Ovary (tissue), 9 donors: Measurements from ENCODE around the gene GABRD. TPM values are rescaled to one million over a fixed set of nuclear protein-coding genes. Genes with fewer than 3 reads are reported as not detected.

ENCODE experiments used
- DNase-seq, 5 donors: peaks; one replicate each; pipeline ENCODE4 v3.0.0-alpha.2; 2019 to 2020
- H3K27ac ChIP-seq, 2 donors: fragments of 200-600 bp; one replicate each; pipeline versions ENCODE4 v1.5.1 to v1.8.0; 2019 to 2022
- H3K27me3 ChIP-seq: fragments of 200-600 bp; one replicate; pipeline ENCODE4 v1.8.0; 2022
- H3K36me3 ChIP-seq: fragments of 200-600 bp; sonication (generic); one replicate; pipeline ENCODE4 v1.5.1; 2019
- H3K4me1 ChIP-seq: one replicate; pipeline ENCODE4 v1.8.1; 2013; ENCODE audit warnings: mild to moderate bottlenecking, moderate library complexity; ENCODE audit not compliant: insufficient read depth
- H3K4me3 ChIP-seq: fragments of 200-600 bp; sonication (generic); one replicate; pipeline ENCODE4 v1.5.1; 2017
- H3K9me3 ChIP-seq, 2 donors: fragments of 200-600 bp in 1 of 2; sonication (generic) in 1 of 2; one replicate each; pipeline versions ENCODE4 v1.5.1 to v1.8.1; 2013 to 2019; ENCODE audit warnings: mild to moderate bottlenecking in 1 of 2, moderate library complexity in 1 of 2
- EP300 ChIP-seq: sonication (generic); formaldehyde crosslinking; IDR thresholded peaks from one replicate; pipeline ENCODE4 v1.6.1; 2017; ENCODE audit warnings: antibody characterized with exemption
- POLR2A ChIP-seq: fragments of 450-650 bp; IDR thresholded peaks from one replicate; pipeline ENCODE4 v1.6.1; 2017; ENCODE audit warnings: antibody characterized with exemption, mild to moderate bottlenecking, moderate library complexity
- WGBS, 3 donors: extraction: QIAGEN DNeasy Blood & Tissue Kit in 1 of 3; methylation state at CpG; one replicate each; pipeline versions ENCODE4 v1.1.5 to v1.1.7; 2013 to 2017; 5-methylcytosine and 5-hydroxymethylcytosine counted together
- intact Hi-C, 4 donors: fragments of 100-400 bp; cut with DNase I; formaldehyde crosslinking; loops; one replicate each; pipeline versions ENCODE4 v1.11.0 to v1.15.1; 2022 to 2023
- polyA plus RNA-seq, 2 donors: library from polyadenylated mRNA; stranded (reverse); fragments of 200-250 nt in 1 of 2; fragments of 350-450 nt in 1 of 2; fragmentation: Illumina TruSeq in 1 of 2; extraction: RNeasy Lipid Tissue Mini Kit (QIAGEN cat#74804) in 1 of 2; gene quantifications; one replicate each; pipeline ENCODE4 v1.2.3, GENCODE V29; 2013 to 2014
- total RNA-seq, 7 donors: library from RNA; depleted of rRNA in 2 of 7; stranded (reverse); fragments of >200 nt in 2 of 7; fragmentation: NEBNext Ultra II Directional in 3 of 7; extraction: Animal tissue kit (Norgen Biotek cat#: 25700) in 3 of 7; gene quantifications; one replicate each; pipeline versions ENCODE4 v1.1.0 to v1.2.4, GENCODE V29; 2016 to 2023
- TF ChIP-seq, protein P1 (sequence below), 3 donors: fragments of 450-650 bp in 2 of 3; fragments of 200-600 bp in 1 of 3; IDR thresholded peaks; one replicate each; pipeline versions ENCODE4 v1.5.1 to v1.8.0; 2016 to 2022; ENCODE audit warnings: antibody characterized with exemption in 3 of 3, mild to moderate bottlenecking in 1 of 3
- donor health status: DM: no; HTN: no; CAD: no; lungs with moderate emphysema.
- donor health status: DM: no; HTN: no; CAD: no.
- donor health status: Bipolar disorder and iron deficiency.
- donor health status: DM: yes; HTN: yes; CAD: no.
- donor health status: DM: no; HTN: no; CAD: no.
- donor health status: DM: yes; HTN: yes; CAD: no.

The GABRD gene
- total and polyA plus RNA-seq, 9 donors = 0.13 to 0.40 (median 0.33) TPM; not detected in 6

GRCh38 chr1:2030076-2030871 lies 11.1 kb downstream of the GABRD start:
- H3K4me1 ChIP-seq = peaks cover 3% of the 10 kb centered on the region
- no peak overlapping the region for H3K27ac ChIP-seq
- no peaks in the 10 kb centered on the region for H3K36me3 ChIP-seq
- TF ChIP-seq, protein P1, sequence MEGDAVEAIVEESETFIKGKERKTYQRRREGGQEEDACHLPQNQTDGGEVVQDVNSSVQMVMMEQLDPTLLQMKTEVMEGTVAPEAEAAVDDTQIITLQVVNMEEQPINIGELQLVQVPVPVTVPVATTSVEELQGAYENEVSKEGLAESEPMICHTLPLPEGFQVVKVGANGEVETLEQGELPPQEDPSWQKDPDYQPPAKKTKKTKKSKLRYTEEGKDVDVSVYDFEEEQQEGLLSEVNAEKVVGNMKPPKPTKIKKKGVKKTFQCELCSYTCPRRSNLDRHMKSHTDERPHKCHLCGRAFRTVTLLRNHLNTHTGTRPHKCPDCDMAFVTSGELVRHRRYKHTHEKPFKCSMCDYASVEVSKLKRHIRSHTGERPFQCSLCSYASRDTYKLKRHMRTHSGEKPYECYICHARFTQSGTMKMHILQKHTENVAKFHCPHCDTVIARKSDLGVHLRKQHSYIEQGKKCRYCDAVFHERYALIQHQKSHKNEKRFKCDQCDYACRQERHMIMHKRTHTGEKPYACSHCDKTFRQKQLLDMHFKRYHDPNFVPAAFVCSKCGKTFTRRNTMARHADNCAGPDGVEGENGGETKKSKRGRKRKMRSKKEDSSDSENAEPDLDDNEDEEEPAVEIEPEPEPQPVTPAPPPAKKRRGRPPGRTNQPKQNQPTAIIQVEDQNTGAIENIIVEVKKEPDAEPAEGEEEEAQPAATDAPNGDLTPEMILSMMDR (IDR thresholded peaks at IDR 0.05) = no peak
- no peak for TF ChIP-seq EP300
- H3K27me3 ChIP-seq = no peaks in the 10 kb centered on the region
- DNase-seq = no peak
- 65 to 73% (median 71%) methylated on average over 42 of the region's 42 CpGs for WGBS, 3 donors
- no peak overlapping the region for H3K4me3 ChIP-seq
- no peaks in the 10 kb centered on the region for H3K9me3 ChIP-seq
- intact Hi-C loops = no loop called here

DNA sequence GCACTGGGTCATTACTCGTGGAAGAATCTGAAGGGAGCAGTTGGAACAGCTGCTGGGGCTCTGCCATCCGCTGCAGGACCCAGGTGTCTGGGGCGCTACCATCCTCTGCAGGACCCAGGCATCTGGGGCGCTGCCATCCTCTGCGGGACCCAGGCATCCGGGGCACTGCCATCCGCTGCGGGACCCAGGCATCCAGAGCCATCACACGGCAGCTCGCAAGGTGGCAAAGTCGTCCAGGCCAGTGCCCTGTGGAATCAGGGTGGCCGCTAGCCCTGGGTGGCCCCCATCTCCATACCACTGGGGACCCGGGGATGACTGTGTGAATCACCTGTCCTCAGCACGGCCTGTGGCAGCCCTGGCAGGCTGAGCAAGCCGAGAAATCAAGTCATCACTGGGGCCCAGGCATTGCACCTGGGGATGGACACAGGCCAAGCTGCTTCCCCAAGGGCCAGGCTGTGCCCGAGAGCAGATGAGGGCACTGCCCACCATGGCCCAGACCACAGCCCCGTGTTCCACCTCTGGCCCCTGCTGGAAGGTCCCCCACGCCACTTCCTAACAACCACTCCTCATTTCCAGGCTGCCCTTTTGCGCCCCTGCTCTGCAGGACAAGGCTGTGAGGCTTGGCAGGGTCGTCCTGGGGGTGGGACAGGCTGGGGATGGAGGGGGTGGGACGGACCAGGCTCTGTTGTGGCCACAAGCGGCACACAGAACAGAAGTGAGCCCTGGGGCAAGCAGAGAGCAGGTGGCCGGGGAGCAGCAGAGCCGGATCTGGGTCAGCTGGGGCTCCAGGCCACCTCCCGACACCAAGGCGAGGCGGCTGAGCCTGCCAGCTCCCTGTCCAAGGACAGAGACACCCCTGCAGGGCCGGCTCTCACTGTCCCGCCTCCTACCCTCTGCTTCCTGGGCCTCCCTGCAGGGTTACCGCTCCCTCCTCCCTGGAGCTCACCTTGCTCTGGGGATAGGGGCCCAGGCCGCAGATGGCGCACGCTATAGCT lies 12.7 kb downstream of the GABRD start:
- WGBS, 3 donors = 76 to 82% (median 78%) methylated on average over 26 to 33 of the region's 33 CpGs
- Histone ChIP-seq H3K27ac (no peak overlapping the region), H3K9me3 (no peaks in the 10 kb centered on the region), H3K4me3 (no peak overlapping the region), H3K4me1 (no peaks in the 10 kb centered on the region), H3K36me3 (no peaks in the 10 kb centered on the region), H3K27me3 (no peaks in the 10 kb centered on the region)
- intact Hi-C loops = no loop called here
- TF ChIP-seq POLR2A (no peak), EP300 (no peak)
- TF ChIP-seq, protein P1 (IDR thresholded peaks at IDR 0.05) = no peak
- no peak for DNase-seq

GRCh38 chr1:2032737-2033136 lies 13.6 kb downstream of the GABRD start:
- Histone ChIP-seq H3K36me3 (no peaks in the 10 kb centered on the region), H3K27ac (no peak overlapping the region), H3K27me3 (no peaks in the 10 kb centered on the region), H3K4me3 (no peak overlapping the region), H3K9me3 (no peaks in the 10 kb centered on the region), H3K4me1 (no peaks in the 10 kb centered on the region)
- intact Hi-C loops = no loop called here
- no peak for DNase-seq
- no peak for TF ChIP-seq POLR2A
- TF ChIP-seq, protein P1 (IDR thresholded peaks at IDR 0.05) = no peak
- TF ChIP-seq EP300 = no peak
- 71 to 78% (median 78%) methylated on average over 14 of the region's 14 CpGs for whole genome bisulfite sequencing, 3 donors

DNA sequence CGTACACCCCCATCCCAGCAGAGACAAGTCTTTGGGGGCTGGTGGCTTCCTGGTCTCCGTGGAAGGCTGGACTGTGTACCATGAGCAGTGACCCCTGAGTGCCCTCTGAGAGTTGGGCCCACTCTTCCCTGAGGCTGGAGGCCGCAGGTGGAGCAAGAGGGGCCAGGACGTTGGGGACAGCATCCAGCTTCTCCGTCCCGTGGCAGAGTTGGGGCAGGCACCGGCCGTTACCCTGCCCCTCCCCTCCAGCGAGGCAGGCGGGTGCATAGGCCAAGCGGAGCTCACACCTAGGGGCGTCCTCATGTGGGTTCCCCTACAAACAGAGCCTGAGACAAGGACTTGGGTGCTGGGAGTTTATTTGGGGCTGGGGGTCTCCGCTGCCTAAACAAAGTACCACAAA lies 14.0 kb downstream of the GABRD start:
- no peak overlapping the region for H3K27ac ChIP-seq
- H3K27me3 ChIP-seq = no peaks in the 10 kb centered on the region
- no peak for TF ChIP-seq EP300
- TF ChIP-seq POLR2A = no peak
- TF ChIP-seq, protein P1 (IDR thresholded peaks at IDR 0.05) = no peak
- 83 to 87% (median 86%) methylated on average over 11 to 13 of the region's 13 CpGs for WGBS, 3 donors
- DNase-seq = no peak
- H3K4me3 ChIP-seq = no peak overlapping the region
- no peaks in the 10 kb centered on the region for H3K4me1 ChIP-seq
- intact Hi-C loops = no loop called here
- no peaks in the 10 kb centered on the region for H3K9me3 ChIP-seq
- H3K36me3 ChIP-seq = no peaks in the 10 kb centered on the region
